Muscle of arm (tissue), 12 donors: ENCODE measurements around the gene AXIN1. TPM values are rescaled to one million over a fixed set of nuclear protein-coding genes. Genes with fewer than 3 reads are reported as not detected.

Source experiments
- DNase-seq: peaks from one replicate; pipeline ENCODE4 v3.0.0-alpha.2; 2013
- polyA plus RNA-seq, 12 donors: library from polyadenylated mRNA; unstranded; fragments of 120-200 nt; gene quantifications; one replicate each; pipeline ENCODE4 v1.2.1, GENCODE V29; 2013; ENCODE audit not compliant: insufficient read length in 12 of 12

AXIN1 gene
- polyA plus RNA-seq, 12 donors: 8.1 to 21.7 (median 10.7) TPM; not detected in 1

DNA sequence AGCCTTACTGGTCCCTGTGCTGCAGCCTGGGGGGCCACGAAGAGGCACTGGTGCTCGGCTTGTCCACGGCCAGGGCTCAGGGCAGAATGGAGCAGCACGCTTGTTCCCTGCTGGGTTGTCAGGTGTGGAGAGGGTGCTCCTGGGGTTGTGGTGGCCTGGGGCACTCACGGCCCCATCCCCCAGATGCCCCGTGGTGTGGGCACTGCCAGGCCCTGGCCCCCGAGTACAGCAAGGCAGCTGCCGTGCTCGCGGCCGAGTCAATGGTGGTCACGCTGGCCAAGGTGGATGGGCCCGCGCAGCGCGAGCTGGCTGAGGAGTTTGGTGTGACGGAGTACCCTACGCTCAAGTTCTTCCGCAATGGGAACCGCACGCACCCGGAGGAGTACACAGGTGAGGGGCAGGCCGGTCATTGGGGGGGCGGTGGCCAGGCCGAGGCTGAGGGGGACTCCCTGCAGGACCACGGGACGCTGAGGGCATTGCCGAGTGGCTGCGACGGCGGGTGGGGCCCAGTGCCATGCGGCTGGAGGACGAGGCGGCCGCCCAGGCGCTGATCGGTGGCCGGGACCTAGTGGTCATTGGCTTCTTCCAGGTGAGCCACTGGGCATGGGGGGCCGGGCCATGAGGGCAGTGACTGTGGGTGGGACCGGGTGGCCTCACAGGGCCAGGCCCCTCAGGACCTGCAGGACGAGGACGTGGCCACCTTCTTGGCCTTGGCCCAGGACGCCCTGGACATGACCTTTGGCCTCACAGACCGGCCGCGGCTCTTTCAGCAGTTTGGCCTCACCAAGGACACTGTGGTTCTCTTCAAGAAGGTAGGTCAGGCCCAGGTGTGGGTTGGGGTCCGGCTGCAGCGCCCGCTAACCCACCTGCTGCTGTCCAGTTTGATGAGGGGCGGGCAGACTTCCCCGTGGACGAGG, 68.1 kb downstream of the AXIN1 start:
- no peak for DNase-seq

DNA sequence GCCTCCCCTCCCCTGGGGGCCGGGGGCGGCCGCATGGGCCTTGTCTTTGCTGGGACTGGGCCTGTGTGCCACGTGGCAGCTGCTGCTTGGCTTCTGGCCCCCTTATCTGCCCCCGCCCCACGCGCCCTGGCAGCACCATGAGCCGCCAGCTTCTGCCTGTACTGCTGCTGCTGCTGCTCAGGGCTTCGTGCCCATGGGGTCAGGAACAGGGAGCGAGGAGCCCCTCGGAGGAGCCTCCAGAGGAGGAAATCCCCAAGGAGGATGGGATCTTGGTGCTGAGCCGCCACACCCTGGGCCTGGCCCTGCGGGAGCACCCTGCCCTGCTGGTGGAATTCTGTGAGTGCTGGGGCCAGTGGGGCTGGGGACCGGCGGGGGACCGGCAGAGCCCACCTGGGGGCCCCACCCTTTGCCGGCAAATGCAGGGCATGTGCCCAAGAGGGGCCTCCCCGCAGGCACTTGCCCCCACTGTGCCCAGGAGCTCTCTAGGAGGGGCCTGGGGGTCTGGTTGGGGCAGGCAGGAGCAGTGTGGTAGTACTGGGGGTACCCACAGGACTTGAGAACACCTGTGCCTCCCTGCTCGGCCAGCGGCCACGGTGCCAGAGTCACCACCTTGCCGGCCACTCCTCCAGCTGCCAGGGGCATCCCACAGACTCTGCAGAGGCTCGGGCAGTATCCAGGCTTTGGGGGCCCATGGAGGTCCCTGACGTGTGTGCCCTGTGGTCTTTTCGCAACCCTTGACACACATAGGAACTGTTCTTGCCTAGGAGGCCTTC, 69.3 kb downstream of the AXIN1 start, which contains the start of gene PDIA2:
Gene PDIA2, plus strand, starts transcription at position 132 of the 773 bp plus-strand sequence. Its CDS starts 6 bp downstream, at position 138.
- DNase-seq: no peak

DNA sequence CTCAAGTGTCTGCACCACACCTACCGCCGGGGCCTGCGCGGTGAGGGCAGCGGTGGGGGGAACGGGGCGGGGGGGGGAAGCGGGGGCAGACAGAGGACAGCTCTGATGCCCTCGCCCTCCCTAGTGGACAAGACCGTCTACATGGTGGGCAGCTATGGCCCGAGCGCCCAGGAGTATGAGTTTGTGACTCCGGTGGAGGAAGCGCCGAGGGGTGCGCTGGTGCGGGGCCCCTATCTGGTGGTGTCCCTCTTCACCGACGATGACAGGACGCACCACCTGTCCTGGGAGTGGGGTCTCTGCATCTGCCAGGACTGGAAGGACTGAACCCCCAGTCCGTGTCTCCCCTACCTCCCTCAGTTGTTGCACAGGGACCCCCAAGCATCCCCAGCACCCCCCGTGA, 70.0 kb downstream of the AXIN1 start:
- DNase-seq: no peak

DNA sequence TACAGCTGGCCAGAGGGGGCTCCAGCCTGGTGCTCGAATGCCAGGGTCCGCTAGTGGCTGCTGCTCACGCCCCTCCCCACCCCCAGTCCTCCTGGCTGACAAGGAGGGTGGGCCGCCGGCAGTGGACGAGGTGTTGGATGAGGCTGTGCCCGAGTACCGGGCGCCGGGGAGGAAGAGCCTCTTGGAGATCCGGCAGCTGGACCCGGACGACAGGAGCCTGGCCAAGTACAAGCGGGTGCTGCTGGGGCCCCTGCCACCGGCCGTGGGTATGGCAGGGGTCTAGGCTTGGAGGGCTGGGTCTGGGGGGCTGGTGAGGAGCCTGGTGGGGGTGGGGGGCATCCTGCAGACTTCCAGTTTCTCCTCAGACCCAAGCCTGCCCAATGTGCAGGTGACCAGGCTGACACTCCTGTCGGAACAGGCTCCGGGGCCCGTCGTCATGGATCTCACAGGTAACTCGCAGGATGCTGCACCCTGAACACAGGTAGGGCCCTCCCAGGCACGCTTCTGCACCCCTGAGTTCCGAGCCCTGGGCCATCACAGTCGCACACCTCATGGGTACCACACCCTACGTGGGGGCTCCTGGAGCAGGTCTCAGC, 70.8 kb downstream of the AXIN1 start:
- no peak for DNase-seq

DNA sequence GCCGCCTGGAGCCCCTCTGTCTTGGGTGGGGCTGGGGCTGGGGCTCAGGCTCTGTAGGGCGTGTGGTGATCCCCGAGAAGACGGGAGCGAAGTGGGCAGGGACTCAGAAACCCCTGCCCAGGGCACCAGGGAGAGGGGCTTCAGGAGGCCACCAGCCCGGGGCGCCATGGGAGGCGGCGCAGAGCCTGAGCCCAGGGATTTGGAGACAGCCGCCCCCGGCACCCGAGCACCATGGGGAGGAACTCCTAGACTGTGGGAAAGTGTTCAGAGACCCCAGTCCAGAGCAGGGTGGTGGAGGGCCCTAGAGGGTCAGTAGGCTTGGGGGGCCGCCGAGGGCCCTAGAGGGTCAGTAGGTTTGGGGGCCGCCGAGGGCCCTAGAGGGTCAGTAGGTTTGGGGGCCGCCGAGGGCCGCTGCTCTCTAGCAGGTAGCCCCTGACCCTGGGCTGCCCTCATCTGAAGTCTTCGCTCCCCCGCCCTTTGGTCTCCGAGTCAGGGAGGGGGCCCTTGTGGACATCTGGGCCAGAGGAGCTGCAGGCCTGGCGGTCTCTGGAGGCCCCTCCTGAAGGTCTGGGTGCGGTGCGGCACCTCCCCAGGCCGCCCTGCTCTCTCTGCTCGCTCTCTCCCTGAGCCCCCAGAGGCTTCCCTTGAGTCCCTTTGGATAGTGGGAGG, 71.4 kb downstream of the AXIN1 start:
- no peak for DNase-seq

- DNase-seq: no peak
Measured at GRCh38 chr16:280552-280951, 72.0 kb downstream of the AXIN1 start, which contains the start of gene ARHGDIG. ARHGDIG (plus strand) TSS chr16:280591; CDS start chr16:280681, 90 bp downstream.

DNA sequence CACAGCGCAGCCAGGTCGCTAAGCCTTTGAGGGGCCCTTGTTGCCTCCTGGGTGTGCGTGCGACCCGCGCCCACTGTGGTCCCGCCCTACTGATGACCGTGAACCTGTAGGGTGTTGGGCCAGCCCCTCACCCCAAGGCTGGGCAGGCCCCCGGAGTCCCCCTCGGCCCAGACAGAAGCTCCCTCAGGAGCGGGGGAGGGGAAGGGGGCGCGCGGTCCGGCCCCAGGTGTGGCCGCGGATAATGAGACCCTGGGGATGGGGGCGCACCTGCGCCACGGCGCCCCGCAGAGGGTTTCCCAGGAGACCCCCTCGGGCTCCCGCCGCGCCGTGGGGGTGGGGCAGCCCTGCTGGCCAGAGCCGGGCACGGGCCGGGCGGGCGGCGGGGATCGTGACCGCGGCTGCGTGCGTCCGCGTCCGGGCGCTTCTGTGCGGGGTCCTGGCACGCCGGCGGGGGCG, 72.5 kb downstream of the AXIN1 start:
- DNase-seq: no peak

DNA sequence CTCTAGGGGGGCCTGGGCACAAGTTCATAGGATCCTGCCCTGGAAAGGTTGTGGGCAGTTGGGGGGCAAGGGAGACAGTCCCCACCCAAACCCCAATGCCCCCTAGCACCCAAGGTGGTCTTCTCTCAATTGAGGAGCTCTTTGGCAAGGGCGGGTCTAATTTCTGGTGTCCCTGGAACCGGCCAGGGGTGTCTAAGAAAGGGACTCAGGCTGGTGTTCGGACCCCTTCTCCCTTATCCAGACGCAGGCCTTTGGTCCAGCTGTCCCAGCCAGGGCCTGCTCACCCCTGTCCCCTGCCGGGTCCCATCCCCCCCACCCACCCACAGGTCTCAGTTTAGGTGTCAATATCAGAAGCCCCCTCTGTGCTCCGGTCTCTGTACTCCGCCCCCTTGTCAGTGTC, 73.0 kb downstream of the AXIN1 start:
- DNase-seq: no peak

DNA sequence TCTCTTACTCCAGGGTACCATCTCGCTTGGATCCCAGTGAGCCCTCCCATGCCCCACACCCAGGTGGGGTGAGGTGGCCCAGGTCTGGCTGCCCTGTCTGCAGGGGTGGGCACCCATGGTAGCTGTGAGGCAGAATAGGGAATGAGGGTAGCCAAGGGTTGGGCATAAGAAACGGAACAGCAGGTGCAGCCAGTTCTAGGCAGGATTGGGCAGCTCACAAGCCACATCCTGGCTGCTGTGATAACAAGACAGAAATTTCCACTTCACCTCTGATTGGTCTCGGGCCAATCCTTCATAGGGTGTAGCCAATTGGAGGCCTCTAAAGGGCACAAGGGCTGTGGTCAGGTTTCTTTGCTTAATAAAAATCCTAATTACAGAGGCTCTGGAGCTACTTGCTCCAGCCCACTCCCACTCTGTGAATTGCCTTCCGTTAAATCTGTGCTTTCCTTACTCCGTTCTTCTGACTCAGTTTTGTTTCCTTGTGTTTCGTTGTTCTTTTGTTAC, 73.6 kb downstream of the AXIN1 start:
- no peak for DNase-seq

GRCh38 chr16:276426-277077, 76.0 kb downstream of the AXIN1 start:
- no peak for DNase-seq

GRCh38 chr16:275786-276232, 76.7 kb downstream of the AXIN1 start, which contains the start of gene RGS11:
RGS11 (minus strand) TSS chr16:275944; CDS start chr16:275911, 33 bp downstream.
- no peak for DNase-seq

GRCh38 chr16:275041-275641, 77.4 kb downstream of the AXIN1 start:
- DNase-seq: no peak

DNA sequence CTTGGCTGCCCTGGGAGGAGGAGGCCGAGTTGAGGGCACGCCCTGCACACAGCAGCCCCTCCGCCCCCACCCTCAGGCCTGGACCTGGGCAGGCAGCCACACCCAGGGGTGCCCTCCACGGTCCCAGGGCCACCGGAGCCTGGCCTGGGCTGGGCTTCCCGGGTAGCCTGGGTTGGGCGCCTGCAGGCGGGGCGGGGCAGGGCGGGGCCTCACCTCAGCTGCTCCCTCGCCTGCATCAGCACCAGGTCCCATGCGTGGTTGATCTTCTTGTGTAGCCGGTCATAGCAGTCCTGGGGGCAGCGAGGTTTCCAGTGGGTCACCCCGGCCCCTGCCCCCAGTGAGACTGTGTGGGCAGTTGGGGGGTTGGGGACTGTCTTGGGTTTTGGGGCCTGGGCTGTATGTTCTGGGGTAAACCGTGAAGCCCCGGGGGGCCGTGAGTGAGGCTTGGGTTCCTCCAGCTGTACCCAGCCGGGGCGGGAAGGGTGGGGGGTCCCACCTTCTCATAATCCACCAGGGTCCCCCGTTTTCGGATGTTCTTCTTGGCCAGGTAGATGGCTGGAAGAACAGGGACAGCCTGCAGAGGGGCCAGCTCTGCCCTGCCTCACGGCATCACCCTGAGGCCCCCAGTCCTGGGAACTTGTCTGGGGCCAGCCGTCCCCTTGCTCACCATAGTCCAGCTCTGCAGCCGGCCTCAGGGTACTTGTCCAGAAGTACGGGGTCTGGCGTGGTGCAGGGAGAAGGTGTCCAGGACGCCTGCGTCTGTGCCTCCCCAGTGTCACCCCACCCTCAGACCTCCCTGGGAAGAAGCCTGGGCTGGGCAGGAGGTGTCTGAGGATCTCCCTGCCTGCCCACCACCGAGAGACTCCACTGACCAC, 78.7 kb downstream of the AXIN1 start:
- no peak for DNase-seq

GRCh38 chr16:272633-273546, 79.6 kb downstream of the AXIN1 start:
- no peak for DNase-seq

DNA sequence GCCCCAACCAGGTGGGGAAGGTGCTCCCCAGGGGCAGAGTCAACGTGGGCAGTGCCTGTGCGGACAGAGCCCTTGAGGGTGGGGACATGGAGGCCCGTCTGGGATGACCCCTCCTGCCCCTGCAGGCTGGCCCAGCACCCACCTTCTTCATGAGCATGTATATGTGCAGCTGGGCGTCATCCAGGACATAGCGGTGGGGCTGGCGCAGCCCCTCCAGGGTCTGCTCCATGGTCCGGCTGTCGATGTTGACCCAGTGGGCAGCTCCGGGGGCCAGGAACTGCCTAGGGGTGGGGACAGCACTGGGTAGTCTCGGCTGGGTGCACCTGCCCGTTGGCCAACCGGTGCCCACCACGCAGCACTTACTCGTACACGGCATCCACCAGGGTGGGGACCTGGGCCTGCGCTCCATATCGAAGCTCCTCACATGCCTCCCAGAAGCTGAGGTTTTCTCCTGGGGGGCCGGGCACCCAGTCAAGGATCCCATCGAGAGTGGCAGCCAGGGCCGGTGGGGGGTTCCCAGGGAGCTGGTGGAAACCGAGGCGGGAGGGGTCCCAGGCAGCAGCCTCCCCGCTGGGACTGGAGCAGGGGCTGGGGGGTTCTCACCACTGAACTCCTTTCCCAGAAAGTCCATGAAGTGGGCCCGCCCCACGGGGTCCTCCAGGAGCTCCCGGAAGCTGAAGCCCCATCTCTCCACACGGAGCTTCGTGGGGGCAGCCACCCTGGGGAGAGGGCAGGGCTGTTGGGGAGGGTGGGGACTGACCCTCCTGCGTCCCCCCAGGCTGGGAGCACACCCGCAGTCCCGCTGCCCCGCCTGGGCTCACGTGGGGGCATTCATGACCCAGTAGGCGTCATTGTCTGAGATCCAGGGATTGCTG, 81.9 kb downstream of the AXIN1 start:
- DNase-seq: no peak

- DNase-seq: no peak
Measured at GRCh38 chr16:269061-269796, 83.3 kb downstream of the AXIN1 start.
